Measurements from ENCODE around the gene PRDM7.
"Not testable (repeated sequence)": the region's sequence is repeated elsewhere in the genome, so short reads cannot be mapped to it uniquely, and the experiment has no call there.

The PRDM7 gene

GRCh38 chr16:90011508-90011819 is 65.7 kb downstream of the PRDM7 start:
- DNase-seq = no peak

- DNase-seq = no peak
Measured at GRCh38 chr16:90010676-90011507, 66.2 kb downstream of the PRDM7 start.

- DNase-seq = no peak
Measured at GRCh38 chr16:90009172-90009899, 67.8 kb downstream of the PRDM7 start.

GRCh38 chr16:90008708-90009145 is 68.4 kb downstream of the PRDM7 start:
- DNase-seq = no peak

GRCh38 chr16:90007635-90008234 is 69.4 kb downstream of the PRDM7 start:
- not testable (repeated sequence) for DNase-seq

- no peak for DNase-seq
Measured at GRCh38 chr16:90007015-90007414, 70.1 kb downstream of the PRDM7 start.

All from NCI-H1694 (cell line).